Activated CD8-positive, alpha-beta memory T cell treated with anti-CD3 and anti-CD28 coated beads, Interleukin-2, amount 50 U/mL, for 4 hours (primary cell): ENCODE data around the gene TCEA2.
A peak's percentile ranks its signal among the peaks of the same experiment; 100 is the strongest.

Source experiments
- DNase-seq: peaks from one replicate; pipeline ENCODE4 v3.0.0-alpha.2; 2020

TCEA2 gene

GRCh38 chr20:64062596-64063388 lies at the start of gene TCEA2:
Gene TCEA2, plus strand, starts transcription at chr20:64063198. Its CDS starts 115 bp downstream, at chr20:64063313.
- peak; percentile 97 for DNase-seq

- DNase-seq = no peak
Measured at GRCh38 chr20:64015635-64016034, 47.4 kb upstream of the TCEA2 start.

- no peak for DNase-seq
Measured at GRCh38 chr20:64021124-64021975, 41.6 kb upstream of the TCEA2 start.

GRCh38 chr20:64022671-64023360 lies 40.2 kb upstream of the TCEA2 start:
- DNase-seq = no peak

GRCh38 chr20:64023361-64024140 lies 39.4 kb upstream of the TCEA2 start:
- DNase-seq = no peak

GRCh38 chr20:64024141-64024990 lies 38.6 kb upstream of the TCEA2 start:
- DNase-seq = no peak

- DNase-seq = no peak
Measured at GRCh38 chr20:64025101-64025825, 37.7 kb upstream of the TCEA2 start.

- DNase-seq = no peak
Measured at GRCh38 chr20:64025826-64026412, 37.1 kb upstream of the TCEA2 start.

- no peak for DNase-seq
Measured at GRCh38 chr20:64027981-64028685, 34.9 kb upstream of the TCEA2 start.

- DNase-seq = no peak
Measured at GRCh38 chr20:64029293-64030117, 33.5 kb upstream of the TCEA2 start.

GRCh38 chr20:64030371-64031134 lies 32.4 kb upstream of the TCEA2 start:
- DNase-seq = no peak

GRCh38 chr20:64031822-64032314 lies 31.1 kb upstream of the TCEA2 start:
- no peak for DNase-seq

GRCh38 chr20:64032706-64033624 lies 30.0 kb upstream of the TCEA2 start:
- no peak for DNase-seq

- no peak for DNase-seq
Measured at GRCh38 chr20:64033981-64034493, 29.0 kb upstream of the TCEA2 start.

- peak; percentile 43 for DNase-seq
Measured at GRCh38 chr20:64035066-64035932, 27.7 kb upstream of the TCEA2 start.
